GM19351 (cell line): ENCODE data around the gene UBXN4.
"Not testable (repeated sequence)": the region's sequence is repeated elsewhere in the genome, so short reads cannot be mapped to it uniquely, and the experiment has no call there.

Source experiments
- ATAC-seq: cut with Tn5 transposase; IDR thresholded peaks from one replicate; pipeline ENCODE4 v1.9.1; 2021; ENCODE audit warnings: mild to moderate bottlenecking, moderate library complexity; ENCODE audit not compliant: unreplicated experiment

The UBXN4 gene, protein sequence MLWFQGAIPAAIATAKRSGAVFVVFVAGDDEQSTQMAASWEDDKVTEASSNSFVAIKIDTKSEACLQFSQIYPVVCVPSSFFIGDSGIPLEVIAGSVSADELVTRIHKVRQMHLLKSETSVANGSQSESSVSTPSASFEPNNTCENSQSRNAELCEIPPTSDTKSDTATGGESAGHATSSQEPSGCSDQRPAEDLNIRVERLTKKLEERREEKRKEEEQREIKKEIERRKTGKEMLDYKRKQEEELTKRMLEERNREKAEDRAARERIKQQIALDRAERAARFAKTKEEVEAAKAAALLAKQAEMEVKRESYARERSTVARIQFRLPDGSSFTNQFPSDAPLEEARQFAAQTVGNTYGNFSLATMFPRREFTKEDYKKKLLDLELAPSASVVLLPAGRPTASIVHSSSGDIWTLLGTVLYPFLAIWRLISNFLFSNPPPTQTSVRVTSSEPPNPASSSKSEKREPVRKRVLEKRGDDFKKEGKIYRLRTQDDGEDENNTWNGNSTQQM

GRCh38 chr2:135741395-135742324 lies at the start of gene UBXN4:
TSS of gene UBXN4 (plus strand) at chr2:135741855. CDS start at chr2:135741930, 75 bp downstream.
- peak; percentile 85 for ATAC-seq

GRCh38 chr2:135694711-135695110 lies 46.9 kb upstream of the UBXN4 start:
- ATAC-seq, result no peak

GRCh38 chr2:135698838-135699237 lies 42.8 kb upstream of the UBXN4 start:
- ATAC-seq, result no peak

DNA sequence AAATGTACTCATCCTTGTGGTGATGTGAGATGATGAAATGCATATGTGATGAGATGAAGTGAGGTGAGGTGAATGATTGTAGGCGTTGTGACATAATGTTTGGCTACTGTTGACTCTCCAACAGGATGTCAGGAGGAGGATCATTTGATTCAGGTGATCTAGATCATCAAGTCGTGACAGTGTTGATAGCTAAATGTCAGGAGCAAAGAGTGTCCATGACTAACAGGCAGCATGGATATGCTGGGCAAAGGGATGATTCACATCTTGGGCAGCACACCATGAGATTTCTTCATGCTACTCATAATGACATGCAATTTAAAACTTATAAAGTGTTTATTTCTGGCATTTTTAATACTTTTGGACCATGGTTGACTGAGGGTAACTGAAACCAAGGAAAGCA lies 40.2 kb upstream of the UBXN4 start:
- ATAC-seq, result no peak

GRCh38 chr2:135703300-135703699 lies 38.4 kb upstream of the UBXN4 start:
- no peak for ATAC-seq

GRCh38 chr2:135704075-135704474 lies 37.6 kb upstream of the UBXN4 start:
- not testable (repeated sequence) for ATAC-seq

DNA sequence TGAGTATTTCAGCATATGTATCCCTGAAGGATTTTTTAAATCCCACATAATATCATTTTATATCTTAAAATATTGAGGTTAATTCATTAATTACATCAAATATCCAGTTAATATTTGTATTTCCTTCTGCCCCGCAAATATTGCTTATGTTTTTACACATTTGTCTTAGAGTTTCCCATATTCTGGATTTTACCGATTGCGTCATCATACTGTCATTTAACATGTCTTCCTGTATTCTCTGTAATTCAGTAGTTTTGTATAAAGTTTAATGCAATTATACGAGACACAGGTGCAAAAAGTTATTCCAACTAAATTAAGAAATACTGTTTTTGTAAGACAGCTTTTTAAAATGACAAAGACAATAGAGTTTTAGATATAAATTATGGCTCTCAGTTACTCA lies 33.5 kb upstream of the UBXN4 start:
- no peak for ATAC-seq

- peak; percentile 71 for ATAC-seq
Observed at GRCh38 chr2:135709992-135710391, 31.7 kb upstream of the UBXN4 start.

GRCh38 chr2:135715086-135715485 lies 26.6 kb upstream of the UBXN4 start:
- not testable (repeated sequence) for ATAC-seq

DNA sequence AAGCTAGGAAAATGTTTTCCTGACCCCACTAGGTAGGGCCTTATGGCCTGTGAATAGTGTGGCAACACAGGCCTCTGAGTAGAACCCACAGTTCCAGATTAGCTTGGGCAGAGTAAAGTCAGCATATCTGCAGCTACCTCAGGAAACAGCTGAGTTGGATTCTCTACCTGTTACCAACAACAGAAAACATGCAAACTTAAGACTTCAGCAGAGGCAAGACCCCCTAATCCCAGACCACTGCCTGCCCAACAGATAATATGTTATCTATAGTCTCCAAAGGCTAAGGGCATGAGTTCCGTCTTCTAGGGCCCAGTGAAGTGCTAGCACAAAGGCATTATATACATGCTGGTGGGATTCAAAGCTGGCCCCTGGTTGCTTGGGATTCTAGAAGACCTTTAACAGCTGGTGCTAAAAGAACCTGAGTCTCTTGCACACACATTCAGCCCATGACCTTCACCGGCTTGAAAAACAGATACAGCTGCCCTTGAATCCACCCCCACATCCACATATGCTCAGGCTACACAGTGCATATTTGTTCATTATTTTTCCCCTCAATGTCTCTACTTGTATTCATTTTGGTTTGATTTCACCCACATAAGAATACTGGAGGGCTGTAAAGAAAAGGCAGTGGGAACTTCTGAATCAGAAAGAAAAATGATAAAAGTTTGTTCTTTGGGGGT lies 13.5 kb upstream of the UBXN4 start:
- ATAC-seq, result no peak

GRCh38 chr2:135732561-135732960 lies 9.1 kb upstream of the UBXN4 start:
- ATAC-seq, result no peak

DNA sequence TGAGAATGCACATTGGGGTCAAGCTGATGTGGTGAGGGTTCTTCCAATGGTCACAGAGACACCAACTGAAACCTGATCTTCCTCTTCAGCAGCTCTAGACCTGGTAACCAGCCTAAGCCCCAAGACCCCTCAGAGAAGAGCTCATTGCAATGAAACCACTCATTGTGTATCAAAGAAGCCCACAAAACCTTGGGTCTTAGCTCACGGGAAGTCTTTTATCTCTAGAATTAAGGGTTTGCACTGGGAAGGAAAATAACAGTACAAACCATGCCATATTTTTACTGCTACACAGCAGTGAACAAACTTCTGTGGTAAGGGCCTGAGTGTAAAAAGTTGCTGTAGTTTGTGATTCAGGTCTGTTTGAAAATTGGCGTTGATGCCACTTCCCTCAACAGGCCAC lies 8.6 kb upstream of the UBXN4 start:
- ATAC-seq, result no peak

DNA sequence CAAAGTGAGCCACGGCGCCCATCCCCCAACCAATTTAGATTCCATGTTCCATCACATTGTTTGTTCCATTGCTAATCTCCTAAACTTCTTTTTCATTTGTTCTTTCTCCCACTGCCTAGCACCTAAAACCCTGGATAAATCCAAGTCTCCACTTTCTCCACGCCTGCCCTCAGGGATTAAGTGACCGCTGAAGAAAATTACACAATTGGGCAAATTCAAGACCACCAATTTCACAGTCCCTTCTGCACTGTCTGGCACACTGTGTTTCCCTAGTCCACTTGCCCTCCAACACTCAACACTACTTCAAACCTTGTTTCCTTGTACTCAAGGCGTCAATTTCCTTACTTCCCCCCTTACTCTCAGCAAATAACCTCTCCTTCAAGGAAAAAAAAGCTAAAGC lies 5.1 kb upstream of the UBXN4 start:
- ATAC-seq, result no peak

- no peak for ATAC-seq
Observed at GRCh38 chr2:135740206-135740605, 1.4 kb upstream of the UBXN4 start.

GRCh38 chr2:135741043-135741394 lies 636 bp upstream of the UBXN4 start:
- no peak for ATAC-seq

- ATAC-seq, result peak; percentile 20
Observed at GRCh38 chr2:135742325-135742757, 686 bp downstream of the UBXN4 start.

GRCh38 chr2:135743860-135744259 lies 2.2 kb downstream of the UBXN4 start:
- no peak for ATAC-seq

DNA sequence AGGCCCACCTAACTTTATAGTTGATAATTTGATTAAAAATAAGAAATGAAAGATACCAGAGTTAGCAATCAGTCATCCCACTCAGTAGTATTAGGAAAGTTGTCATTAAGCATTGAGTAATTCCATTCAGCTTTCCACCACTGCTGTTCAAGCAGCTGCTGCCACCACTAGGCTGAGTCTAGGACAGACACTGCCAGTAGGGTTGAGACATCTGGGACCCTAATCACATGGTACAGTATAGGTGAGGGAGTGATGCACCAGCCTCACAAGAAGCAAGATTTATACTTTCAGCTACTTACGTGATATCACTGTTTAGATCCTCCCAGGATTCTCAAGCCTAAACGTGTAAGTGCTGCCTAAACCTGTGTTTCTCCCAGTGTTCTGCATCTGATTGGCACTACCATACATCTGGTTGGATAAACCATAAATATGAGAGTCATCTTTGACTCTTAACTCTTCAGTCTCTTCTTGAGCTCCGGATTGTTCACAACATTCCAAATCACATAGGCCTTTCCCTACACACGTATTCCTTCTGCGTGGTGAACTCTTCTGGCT lies 3.2 kb downstream of the UBXN4 start:
- peak; percentile 16 for ATAC-seq

- no peak for ATAC-seq
Observed at GRCh38 chr2:135745545-135745944, 3.9 kb downstream of the UBXN4 start.

DNA sequence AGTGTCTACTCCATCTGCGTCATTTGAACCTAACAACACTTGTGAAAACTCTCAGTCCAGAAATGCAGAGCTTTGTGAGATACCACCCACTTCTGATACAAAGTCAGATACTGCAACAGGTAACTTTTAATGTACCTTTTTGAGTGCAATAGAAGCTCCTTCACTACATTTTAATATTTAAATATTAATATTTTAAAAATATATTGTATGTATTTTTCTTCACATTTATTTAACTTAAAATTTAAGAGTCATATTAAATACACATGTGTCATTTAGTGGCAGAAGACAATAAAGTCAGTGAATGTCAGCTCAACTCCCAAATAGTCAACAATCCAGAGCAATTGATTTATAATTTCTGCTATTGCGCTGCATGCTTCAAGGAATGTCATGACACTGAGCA lies 13.9 kb downstream of the UBXN4 start:
- no peak for ATAC-seq

- no peak for ATAC-seq
Observed at GRCh38 chr2:135756692-135757091, 15.0 kb downstream of the UBXN4 start.
